CD14-positive monocyte (primary cell): ENCODE results near the gene BTBD19. TPM values are rescaled to one million over a fixed set of nuclear protein-coding genes. Genes with fewer than 3 reads are reported as not detected.
A peak's percentile ranks its signal among the peaks of the same experiment; 100 is the strongest.

Experiments
- DNase-seq, 3 donors: peaks; one replicate each; pipeline ENCODE4 v3.0.0-alpha.2; 2011 to 2022
- H2AFZ ChIP-seq: 2 replicates; pipeline ENCODE4 v1.6.0; 2012; ENCODE audit warnings: mild to moderate bottlenecking, low read depth, low read length, inconsistent platforms; ENCODE audit not compliant: insufficient read depth, poor library complexity, severe bottlenecking
- H3K27ac ChIP-seq, 2 donors: 1 replicate in 1 of 2; 2 replicates in 1 of 2; pipeline ENCODE4 v1.5.1; 2012 to 2013; ENCODE audit warnings: low read length in 2 of 2, control low read depth in 1 of 2, inconsistent platforms in 1 of 2, low read depth in 1 of 2, mild to moderate bottlenecking in 1 of 2
- H3K27me3 ChIP-seq, 2 donors: one replicate each; pipeline versions ENCODE4 v1.6.0 to v1.6.1; 2011 to 2013; ENCODE audit warnings: low read length in 2 of 2; ENCODE audit not compliant: control insufficient read depth in 2 of 2, insufficient read depth in 2 of 2
- H3K36me3 ChIP-seq, 2 donors: replicated peaks in 1 of 2; 1 replicate in 1 of 2; 2 replicates in 1 of 2; pipeline versions ENCODE4 v1.5.1 to v1.6.1; 2012 to 2013; ENCODE audit warnings: low read length in 2 of 2, control low read depth in 1 of 2, inconsistent platforms in 1 of 2, mild to moderate bottlenecking in 1 of 2; ENCODE audit not compliant: insufficient read depth in 2 of 2, control insufficient read depth in 1 of 2
- H3K4me1 ChIP-seq, 2 donors: 1 replicate in 1 of 2; 2 replicates in 1 of 2; pipeline versions ENCODE4 v1.5.1 to v1.6.1; 2012 to 2013; ENCODE audit warnings: low read length in 2 of 2, control low read depth in 1 of 2, inconsistent platforms in 1 of 2, mild to moderate bottlenecking in 1 of 2, moderate library complexity in 1 of 2; ENCODE audit not compliant: insufficient read depth in 2 of 2, control insufficient read depth in 1 of 2
- H3K4me2 ChIP-seq: replicated peaks from 2 replicates; pipeline ENCODE3; 2012; ENCODE audit warnings: low read length, moderate library complexity, mild to moderate bottlenecking; ENCODE audit not compliant: poor library complexity, severe bottlenecking; ENCODE audit errors: extremely low read depth
- H3K4me3 ChIP-seq, 3 experiments: fragments of 200-600 bp in 1 of 3; sonication (generic) in 1 of 3; replicated peaks in 1 of 3; 1 replicate in 2 of 3; 2 replicates in 1 of 3; pipeline ENCODE4 v1.5.1; 2011 to 2013; ENCODE audit warnings: low read length in 3 of 3, mild to moderate bottlenecking in 3 of 3, control low read depth in 2 of 3, low read depth in 2 of 3, inconsistent platforms in 1 of 3, moderate library complexity in 1 of 3
- H3K79me2 ChIP-seq: 2 replicates; pipeline ENCODE4 v1.6.0; 2012; ENCODE audit warnings: mild to moderate bottlenecking, control low read depth, inconsistent platforms, low read length, moderate library complexity; ENCODE audit not compliant: insufficient read depth
- H3K9ac ChIP-seq: 2 replicates; pipeline ENCODE4 v1.6.0; 2017; ENCODE audit warnings: low read length, mild to moderate bottlenecking; ENCODE audit not compliant: insufficient read depth, poor library complexity, severe bottlenecking
- H3K9me3 ChIP-seq, 2 donors: replicated peaks in 1 of 2; 1 replicate in 1 of 2; 2 replicates in 1 of 2; pipeline versions ENCODE4 v1.5.1 to v1.6.1; 2012 to 2013; ENCODE audit warnings: low read length in 2 of 2, control low read depth in 1 of 2; ENCODE audit not compliant: control insufficient read depth in 1 of 2, insufficient read depth in 1 of 2
- H4K20me1 ChIP-seq: 2 replicates; pipeline ENCODE4 v1.6.0; 2012; ENCODE audit warnings: mild to moderate bottlenecking, low read length, control low read depth, moderate library complexity; ENCODE audit not compliant: insufficient read depth
- H3K27ac Mint-ChIP-seq, 7 donors: one replicate each; pipeline ENCODE4 v1.8.0; 2020; ENCODE audit warnings: mild to moderate bottlenecking in 7 of 7, mixed read lengths in 7 of 7, moderate library complexity in 6 of 7, inconsistent platforms in 2 of 7
- H3K27me3 Mint-ChIP-seq, 3 donors: one replicate each; pipeline ENCODE4 v1.8.0; 2021 to 2022; ENCODE audit warnings: low read depth in 3 of 3, mild to moderate bottlenecking in 3 of 3, mixed read lengths in 3 of 3, moderate library complexity in 3 of 3, inconsistent platforms in 1 of 3
- H3K36me3 Mint-ChIP-seq, 2 donors: one replicate each; pipeline ENCODE4 v1.8.0; 2020; ENCODE audit warnings: mixed read lengths in 2 of 2, inconsistent platforms in 1 of 2, mild to moderate bottlenecking in 1 of 2
- H3K4me1 Mint-ChIP-seq: one replicate; pipeline ENCODE4 v1.8.0; 2020; ENCODE audit warnings: mild to moderate bottlenecking, mixed read lengths
- H3K4me3 Mint-ChIP-seq, 2 donors: one replicate each; pipeline ENCODE4 v1.8.0; 2020; ENCODE audit warnings: mild to moderate bottlenecking in 2 of 2, mixed read lengths in 2 of 2, moderate library complexity in 1 of 2
- H3K9me3 Mint-ChIP-seq, 7 donors: one replicate each; pipeline ENCODE4 v1.8.0; 2020 to 2022; ENCODE audit warnings: mixed read lengths in 7 of 7, mild to moderate bottlenecking in 6 of 7, moderate library complexity in 6 of 7, inconsistent platforms in 2 of 7
- CTCF ChIP-seq: fragments of 200-600 bp; IDR thresholded peaks from one replicate; pipeline ENCODE4 v1.8.0; 2022; ENCODE audit warnings: antibody characterized with exemption, mild to moderate bottlenecking
- WGBS: methylation state at CpG from one replicate; pipeline ENCODE4 v1.1.5; 2013; ENCODE audit warnings: missing lambda C conversion rate; ENCODE audit not compliant: insufficient coverage; 5-methylcytosine and 5-hydroxymethylcytosine counted together
- intact Hi-C, 2 donors: fragments of 100-400 bp; cut with micrococcal nuclease; formaldehyde crosslinking; loops; one replicate each; pipeline versions ENCODE4 v1.15.0 to v1.15.1; 2023
- polyA plus RNA-seq, 3 donors: library from polyadenylated mRNA; depleted of rRNA in 1 of 3; unstranded in 2 of 3; stranded (reverse) in 1 of 3; fragments of 300-500 nt in 2 of 3; fragments of >200 nt in 1 of 3; fragmentation: Illumina TruSeq in 2 of 3; gene quantifications; 1 replicate in 2 of 3; 2 replicates in 1 of 3; pipeline ENCODE4 v1.2.3, GENCODE V29; 2012 to 2021

Gene BTBD19
- polyA plus RNA-seq, 3 donors, result 0.10 to 6.3 (median 0.73) TPM

DNA sequence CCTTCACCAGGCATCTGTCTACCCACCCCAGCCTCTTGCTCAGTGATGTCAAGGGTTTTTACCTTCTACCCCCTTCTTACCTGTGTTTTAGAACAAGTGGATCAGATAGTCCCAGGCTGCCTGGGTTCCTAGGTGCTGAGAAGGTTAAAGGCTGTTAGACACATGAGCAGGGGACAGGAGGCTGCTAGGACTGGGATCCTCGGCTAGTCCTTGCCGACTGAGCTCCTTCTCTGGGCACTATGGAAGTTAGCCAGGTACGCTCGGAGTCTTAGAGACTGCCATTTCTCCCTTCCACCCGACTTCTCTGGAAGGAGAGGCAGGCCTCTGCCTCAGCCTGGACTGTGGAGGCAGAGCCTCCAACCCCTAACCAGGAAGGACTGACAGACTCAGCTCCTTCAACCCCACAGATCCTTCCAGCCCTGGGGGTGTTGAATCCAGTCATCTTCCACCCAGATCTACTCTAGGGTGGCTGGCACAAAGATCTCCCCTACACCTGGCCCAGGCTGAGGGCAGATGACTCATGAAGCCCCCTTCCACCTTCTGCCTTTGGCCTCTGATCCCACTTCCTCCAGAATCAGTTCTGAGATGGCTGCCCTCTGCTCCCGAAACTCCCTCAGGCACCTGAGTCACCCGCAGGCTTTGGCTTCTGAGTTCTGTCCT lies 1.5 kb upstream of the BTBD19 start, which contains the start of gene DYNLT4:
TSS of gene DYNLT4 (minus strand) at position 648 of the 660 bp plus-strand sequence. CDS start 683 bp downstream, outside the sequence.
- no peak within 1 kb of the TSS for H2AFZ ChIP-seq
- H3K36me3 ChIP-seq, result peaks cover 36 to 45% of the 10 kb centered on the region in 2 donors
- no peak for TF ChIP-seq CTCF
- no peaks in the 10 kb centered on the region for H3K9me3 ChIP-seq
- H3K27me3 ChIP-seq, result no peaks in the 10 kb centered on the region
- H3K4me1 Mint-ChIP-seq, result peaks cover 73% of the 10 kb centered on the region
- 89% methylated on average over 3 of the region's 7 CpGs for WGBS
- peak within 1 kb of the TSS; percentile 83 for H3K9ac ChIP-seq
- peaks cover 22% of the 10 kb centered on the region for H4K20me1 ChIP-seq
- peaks cover 70 to 79% of the 10 kb centered on the region in 2 donors for H3K4me1 ChIP-seq
- H3K27ac Mint-ChIP-seq, result peak within 1 kb of the TSS; percentile 100
- peaks cover 10% of the 10 kb centered on the region for H3K79me2 ChIP-seq
- peak within 1 kb of the TSS; percentile 99 to 100 for H3K27ac ChIP-seq
- H3K4me3 ChIP-seq, result peak within 1 kb of the TSS in 1 of 3 experiments; percentile 34
- H3K27me3 Mint-ChIP-seq, result peaks cover 0 to 9% (median 5%) of the 10 kb centered on the region in 3 donors
- DNase-seq, result no peak
- intact Hi-C loops, result no loop called here
- peak within 1 kb of the TSS; percentile 25 for H3K4me2 ChIP-seq
- peak within 1 kb of the TSS; percentile 66 to 78 for H3K4me3 Mint-ChIP-seq
- peaks cover 52 to 54% of the 10 kb centered on the region in 2 donors for H3K36me3 Mint-ChIP-seq
- no peaks in the 10 kb centered on the region for H3K9me3 Mint-ChIP-seq

DNA sequence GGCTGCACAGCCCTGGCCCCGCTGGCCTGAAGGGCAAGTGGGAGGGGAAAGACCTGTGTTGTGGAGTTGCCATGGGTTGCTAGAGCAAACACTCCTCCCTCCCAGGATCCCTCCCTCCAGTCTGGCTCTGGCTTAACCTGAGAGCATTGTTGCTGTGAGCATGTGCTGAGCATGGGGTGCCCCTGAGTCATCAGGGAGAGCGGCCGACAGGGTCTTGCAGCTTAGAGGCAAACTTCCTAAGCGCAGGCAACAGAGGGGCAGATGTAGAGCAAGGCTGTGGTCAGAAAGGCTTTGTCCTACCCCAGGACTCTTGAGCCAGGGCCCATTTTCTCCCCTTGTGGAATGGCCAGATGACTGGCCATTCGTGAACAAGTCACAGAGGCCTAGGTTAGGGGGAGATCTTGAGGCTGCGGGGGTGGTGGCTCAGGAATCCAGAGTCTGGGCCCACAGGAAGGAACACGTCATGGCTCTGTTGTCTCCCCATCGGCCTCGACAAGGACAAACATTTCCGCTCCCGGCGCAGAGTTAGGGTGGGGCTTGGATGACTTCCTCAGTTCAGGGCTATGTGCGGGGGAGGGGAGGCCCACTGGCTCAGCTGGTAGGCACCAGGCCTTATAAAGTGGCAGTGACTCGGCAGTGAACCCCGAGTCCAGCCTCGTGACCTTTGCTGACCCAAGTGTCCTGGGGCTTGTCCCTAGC lies 810 bp upstream of the BTBD19 start:
- Histone ChIP-seq H3K4me2 (peak overlapping the region; percentile 25), H3K27me3 (no peaks in the 10 kb centered on the region), H4K20me1 (peaks cover 15% of the 10 kb centered on the region), H3K4me3 (peak overlapping the region in 1 of 3 experiments; percentile 34), H3K9me3 (no peaks in the 10 kb centered on the region), H2AFZ (no peak overlapping the region), H3K27ac (peak overlapping the region; percentile 99 to 100), H3K4me1 (peaks cover 66 to 78% of the 10 kb centered on the region in 2 donors), H3K36me3 (peaks cover 31 to 41% of the 10 kb centered on the region in 2 donors), H3K9ac (peak overlapping the region; percentile 83), H3K79me2 (peaks cover 4% of the 10 kb centered on the region)
- Mint-ChIP-seq H3K9me3 (no peaks in the 10 kb centered on the region), H3K27ac (peak overlapping the region; percentile 100), H3K27me3 (peaks cover 0 to 6% (median 3%) of the 10 kb centered on the region in 3 donors), H3K4me3 (peak overlapping the region; percentile 66 to 78), H3K4me1 (peaks cover 72% of the 10 kb centered on the region), H3K36me3 (peaks cover 47 to 49% of the 10 kb centered on the region in 2 donors)
- 2% methylated on average over 12 of the region's 16 CpGs for WGBS
- peak; percentile 99 to 100 (median 100) for DNase-seq
- intact Hi-C loops, result no loop called here
- no peak for TF ChIP-seq CTCF
